CD1c-positive myeloid dendritic cell (primary cell): ENCODE results near the gene ACSM2B.
"Not testable (repeated sequence)": the region's sequence is repeated elsewhere in the genome, so short reads cannot be mapped to it uniquely, and the experiment has no call there.

ENCODE experiments used
- DNase-seq: peaks from one replicate; pipeline ENCODE4 v3.0.0-alpha.2; 2016; ENCODE audit errors: extremely low spot score

The ACSM2B gene

GRCh38 chr16:20532284-20532792 is 43.8 kb downstream of the ACSM2B start:
- DNase-seq = not testable (repeated sequence)

GRCh38 chr16:20531795-20532194 is 44.4 kb downstream of the ACSM2B start:
- not testable (repeated sequence) for DNase-seq

DNA sequence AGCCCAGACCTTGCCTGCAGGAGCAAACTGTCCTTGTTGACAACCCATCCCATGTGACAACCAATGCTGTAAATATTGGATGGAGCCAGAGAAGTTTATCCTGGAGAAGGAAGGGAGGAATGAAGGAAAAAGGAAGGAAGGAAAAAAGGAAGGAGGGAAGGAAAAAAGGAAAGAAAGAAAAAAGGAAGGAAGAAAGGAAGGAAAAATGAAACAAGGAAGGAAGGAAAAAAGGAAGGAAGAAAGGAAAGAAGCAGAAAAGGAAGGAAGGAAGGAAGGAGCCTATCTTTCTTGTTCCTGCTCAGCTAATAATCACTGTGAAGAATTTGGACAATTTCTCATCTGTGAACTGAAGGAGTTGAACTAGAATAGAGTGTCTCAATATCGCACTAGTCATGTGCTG is 56.1 kb downstream of the ACSM2B start:
- no peak for DNase-seq

DNA sequence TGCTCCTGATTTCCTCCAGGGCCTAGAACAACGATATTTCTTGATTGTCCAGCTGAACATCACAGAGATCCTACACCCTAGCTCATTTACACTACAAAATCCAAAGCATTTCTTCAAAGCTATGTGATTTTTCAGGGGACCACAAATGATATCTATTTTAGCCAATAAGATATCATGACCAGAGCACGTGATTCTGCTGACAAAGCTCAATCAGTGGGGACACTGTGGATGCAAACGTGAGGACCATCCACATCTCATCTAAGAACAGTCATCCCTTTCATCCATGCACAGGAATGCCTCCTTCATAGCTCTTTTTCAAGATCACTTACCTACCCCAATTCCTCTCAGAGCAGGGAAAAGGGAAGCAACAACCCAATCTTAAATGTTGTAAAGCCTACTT is 56.9 kb downstream of the ACSM2B start:
- no peak for DNase-seq

GRCh38 chr16:20517149-20517548 is 59.0 kb downstream of the ACSM2B start:
- DNase-seq = no peak

- DNase-seq = no peak
Observed at GRCh38 chr16:20515688-20516090, 60.5 kb downstream of the ACSM2B start.

GRCh38 chr16:20510323-20510722 is 65.8 kb downstream of the ACSM2B start:
- DNase-seq = no peak

- DNase-seq = no peak
Observed at GRCh38 chr16:20507280-20507679, 68.9 kb downstream of the ACSM2B start.

DNA sequence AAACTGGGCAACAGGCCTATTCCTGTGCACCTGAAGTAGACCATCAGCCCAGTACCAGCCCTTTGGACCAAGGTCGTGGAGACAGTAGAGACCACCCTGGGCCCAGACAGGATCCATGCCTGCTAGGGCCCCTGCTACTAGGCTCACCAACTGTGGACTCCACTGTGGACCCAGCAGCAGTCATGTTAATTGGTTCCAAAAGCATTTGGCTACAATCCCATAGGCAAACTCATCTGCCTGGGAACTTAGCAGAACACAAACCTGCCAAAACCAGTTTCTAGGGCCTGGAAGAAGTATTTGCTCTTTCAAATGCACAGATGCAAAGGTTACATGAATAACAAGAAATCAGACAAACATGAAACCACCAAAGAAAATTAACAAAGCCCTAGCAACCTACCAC is 71.7 kb downstream of the ACSM2B start:
- no peak for DNase-seq

GRCh38 chr16:20491448-20491847 is 84.7 kb downstream of the ACSM2B start:
- DNase-seq = not testable (repeated sequence)

DNA sequence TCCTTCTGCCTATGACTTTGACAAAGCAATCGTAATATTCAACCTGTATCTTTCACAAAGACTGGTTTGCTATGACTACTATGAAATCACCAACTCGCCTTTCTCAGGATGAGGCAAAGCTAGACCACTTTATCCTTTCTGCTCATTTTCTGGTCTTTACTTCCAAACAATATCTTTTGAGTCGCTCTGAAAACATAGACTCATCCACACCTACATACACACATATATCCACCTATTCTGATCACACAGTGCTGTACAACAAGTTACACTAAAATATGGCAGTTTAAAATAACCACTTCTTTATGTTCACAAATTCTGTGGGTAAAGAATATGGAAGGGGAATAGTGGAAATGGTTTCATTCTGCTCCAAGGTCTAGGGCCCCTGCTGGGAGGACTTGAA is 85.2 kb downstream of the ACSM2B start:
- not testable (repeated sequence) for DNase-seq
